Measurements from ENCODE around the gene EP300.

- TF ChIP-seq, protein P1, sequence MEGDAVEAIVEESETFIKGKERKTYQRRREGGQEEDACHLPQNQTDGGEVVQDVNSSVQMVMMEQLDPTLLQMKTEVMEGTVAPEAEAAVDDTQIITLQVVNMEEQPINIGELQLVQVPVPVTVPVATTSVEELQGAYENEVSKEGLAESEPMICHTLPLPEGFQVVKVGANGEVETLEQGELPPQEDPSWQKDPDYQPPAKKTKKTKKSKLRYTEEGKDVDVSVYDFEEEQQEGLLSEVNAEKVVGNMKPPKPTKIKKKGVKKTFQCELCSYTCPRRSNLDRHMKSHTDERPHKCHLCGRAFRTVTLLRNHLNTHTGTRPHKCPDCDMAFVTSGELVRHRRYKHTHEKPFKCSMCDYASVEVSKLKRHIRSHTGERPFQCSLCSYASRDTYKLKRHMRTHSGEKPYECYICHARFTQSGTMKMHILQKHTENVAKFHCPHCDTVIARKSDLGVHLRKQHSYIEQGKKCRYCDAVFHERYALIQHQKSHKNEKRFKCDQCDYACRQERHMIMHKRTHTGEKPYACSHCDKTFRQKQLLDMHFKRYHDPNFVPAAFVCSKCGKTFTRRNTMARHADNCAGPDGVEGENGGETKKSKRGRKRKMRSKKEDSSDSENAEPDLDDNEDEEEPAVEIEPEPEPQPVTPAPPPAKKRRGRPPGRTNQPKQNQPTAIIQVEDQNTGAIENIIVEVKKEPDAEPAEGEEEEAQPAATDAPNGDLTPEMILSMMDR (IDR thresholded peaks at IDR 0.05; ENCODE audit: poor library complexity): no peak
- no peak for TF ChIP-seq EZH2phosphoT487 (IDR thresholded peaks at IDR 0.05; ENCODE audit: low read depth, severe bottlenecking, unreplicated experiment)
- TF ChIP-seq EZH2 (IDR thresholded peaks at IDR 0.05; ENCODE audit: borderline replicate concordance): no peak
These were observed 54.2 kb downstream of the EP300 start for GRCh38 chr22:41146573-41146972.

Data from hepatocyte (in vitro differentiated cells).